WTC11 (cell line): ENCODE results near the gene ARHGAP32. TPM values are rescaled to one million over a fixed set of nuclear protein-coding genes. Genes with fewer than 3 reads are reported as not detected.

Source experiments
- ATAC-seq: fragments of 200-7000 bp; cut with Tn5 transposase; 2 replicates; pipeline ENCODE4 v1.10.0; 2021; ENCODE audit warnings: mild to moderate bottlenecking, moderate library complexity
- CTCF ChIA-PET: fragments of 300-600 bp; sonication (Branson Sonifier 250); formaldehyde crosslinking; loops from one replicate; lab custom pipeline; 2021; ENCODE audit warnings: antibody characterized with exemption; lab: Charles Lee
- POLR2A ChIA-PET: fragments of 350-600 bp; sonication (Branson Sonifier 250); formaldehyde crosslinking; loops from one replicate; lab custom pipeline; 2021; ENCODE audit warnings: antibody characterized with exemption; lab: Charles Lee
- DNase-seq: peaks from one replicate; pipeline ENCODE4 v3.0.0; 2021; ENCODE audit warnings: low spot score
- H3K27ac Mint-ChIP-seq: 2 replicates; pipeline ENCODE4 v1.8.0; 2021; ENCODE audit warnings: mixed read lengths
- H3K27me3 Mint-ChIP-seq: 2 replicates; pipeline ENCODE4 v1.8.0; 2021; ENCODE audit warnings: low read depth, mild to moderate bottlenecking, moderate library complexity, mixed read lengths
- H3K36me3 Mint-ChIP-seq: 2 replicates; pipeline ENCODE4 v1.8.0; 2021; ENCODE audit warnings: mixed read lengths
- H3K4me1 Mint-ChIP-seq: 2 replicates; pipeline ENCODE4 v1.8.0; 2022; ENCODE audit warnings: mixed read lengths
- H3K4me3 Mint-ChIP-seq: 2 replicates; pipeline ENCODE4 v1.8.0; 2021; ENCODE audit warnings: mild to moderate bottlenecking, moderate library complexity, mixed read lengths
- H3K9me3 Mint-ChIP-seq: 2 replicates; pipeline ENCODE4 v1.8.0; 2021; ENCODE audit warnings: mixed read lengths
- CREM ChIP-seq: sonication (generic); formaldehyde crosslinking; IDR thresholded peaks from 2 replicates; pipeline ENCODE4 v1.8.1; 2022; ENCODE audit warnings: mild to moderate bottlenecking, missing genetic modification reagents, moderate library complexity
- ESRRA ChIP-seq: sonication (generic); formaldehyde crosslinking; IDR thresholded peaks from 2 replicates; pipeline ENCODE4 v1.8.1; 2022; ENCODE audit warnings: mild to moderate bottlenecking, missing genetic modification reagents, borderline replicate concordance
- FOXJ3 ChIP-seq: sonication (generic); formaldehyde crosslinking; IDR thresholded peaks from 2 replicates; pipeline ENCODE4 v1.9.0; 2021; ENCODE audit warnings: missing genetic modification reagents, mild to moderate bottlenecking, borderline replicate concordance
- FOXP1 ChIP-seq: sonication (generic); formaldehyde crosslinking; IDR thresholded peaks from 2 replicates; pipeline ENCODE4 v1.8.0; 2022; ENCODE audit warnings: missing genetic modification reagents, mild to moderate bottlenecking, moderate library complexity, borderline replicate concordance
- MXD4 ChIP-seq: fragments of 250-450 bp; sonication (Bioruptor Pico); IDR thresholded peaks from 2 replicates; pipeline ENCODE4 v1.8.0; 2021; ENCODE audit warnings: mild to moderate bottlenecking, moderate library complexity, borderline replicate concordance
- MYBL2 ChIP-seq: sonication (generic); formaldehyde crosslinking; IDR thresholded peaks from 2 replicates; pipeline ENCODE4 v1.8.1; 2023; ENCODE audit warnings: mild to moderate bottlenecking, moderate library complexity, missing genetic modification reagents
- NR2C2 ChIP-seq: sonication (generic); formaldehyde crosslinking; IDR thresholded peaks from 2 replicates; pipeline ENCODE4 v1.8.0; 2022; ENCODE audit warnings: mild to moderate bottlenecking, missing genetic modification reagents
- NR3C1 ChIP-seq: sonication (generic); formaldehyde crosslinking; conservative IDR thresholded peaks from 2 replicates; pipeline ENCODE4 v1.8.1; 2023; ENCODE audit warnings: low read depth, mild to moderate bottlenecking, missing genetic modification reagents
- SP1 ChIP-seq: sonication (generic); formaldehyde crosslinking; conservative IDR thresholded peaks from 2 replicates; pipeline ENCODE4 v1.8.1; 2022; ENCODE audit warnings: missing genetic modification reagents
- TCF7 ChIP-seq: sonication (generic); formaldehyde crosslinking; IDR thresholded peaks from 2 replicates; pipeline ENCODE4 v1.8.0; 2022; ENCODE audit warnings: mild to moderate bottlenecking, low read depth, missing genetic modification reagents, moderate library complexity
- TP53 ChIP-seq: sonication (generic); formaldehyde crosslinking; IDR thresholded peaks from 2 replicates; pipeline ENCODE4 v1.8.1; 2023; ENCODE audit warnings: mild to moderate bottlenecking, missing genetic modification reagents
- total RNA-seq: library from RNA; stranded (reverse); gene quantifications from 3 replicates; pipeline ENCODE4 v1.2.3, GENCODE V29; 2021
- TF ChIP-seq, protein P1 (sequence below): sonication (generic); formaldehyde crosslinking; IDR thresholded peaks from 2 replicates; pipeline ENCODE4 v1.8.0; 2022; ENCODE audit warnings: mild to moderate bottlenecking, missing genetic modification reagents
- TF ChIP-seq, protein P2 (sequence below): sonication (generic); formaldehyde crosslinking; conservative IDR thresholded peaks from 2 replicates; pipeline ENCODE4 v1.8.1; 2023; ENCODE audit warnings: mild to moderate bottlenecking, low read depth, missing genetic modification reagents, moderate library complexity
- TF ChIP-seq, protein P3 (sequence below): sonication (generic); formaldehyde crosslinking; IDR thresholded peaks from 2 replicates; pipeline ENCODE4 v1.8.1; 2023; ENCODE audit warnings: mild to moderate bottlenecking, missing genetic modification reagents, moderate library complexity
- TF ChIP-seq, protein P4 (sequence below): fragments of 250-450 bp; sonication (Bioruptor Pico); IDR thresholded peaks from 2 replicates; pipeline ENCODE4 v2.1.2; 2022; ENCODE audit warnings: mild to moderate bottlenecking, moderate library complexity
- TF ChIP-seq, protein P5 (sequence below): sonication (generic); formaldehyde crosslinking; IDR thresholded peaks from 2 replicates; pipeline ENCODE4 v1.8.1; 2023; ENCODE audit warnings: mild to moderate bottlenecking, missing genetic modification reagents

The ARHGAP32 gene
- total RNA-seq, 1 experiment from 2014 or later = 25.6 TPM

DNA sequence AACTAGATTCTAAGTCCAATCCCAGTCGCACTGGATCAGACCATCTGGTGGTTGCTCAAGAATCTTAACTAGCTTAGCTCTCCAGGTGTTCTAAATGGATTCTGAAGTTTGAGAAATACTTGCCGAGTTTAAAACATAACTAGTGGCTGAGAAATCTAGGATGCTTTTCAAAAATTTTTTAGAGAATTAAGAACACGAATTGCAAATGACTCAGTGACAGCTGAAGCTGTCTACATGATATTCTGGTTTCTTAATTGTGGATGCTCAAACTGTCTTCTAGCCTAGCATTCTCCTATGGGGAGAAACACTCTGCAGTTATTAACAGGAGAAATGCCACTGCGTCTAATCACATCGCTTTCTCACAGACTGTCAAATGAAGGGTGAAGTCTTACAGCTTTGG lies 229.2 kb downstream of the ARHGAP32 start (continued):
- no peak for TF ChIP-seq MXD4 (CRISPR knock-in tag)
- no peak for TF ChIP-seq MYBL2 (CRISPR knock-in tag)
- TF ChIP-seq TP53 = no peak
- TF ChIP-seq, protein P1, sequence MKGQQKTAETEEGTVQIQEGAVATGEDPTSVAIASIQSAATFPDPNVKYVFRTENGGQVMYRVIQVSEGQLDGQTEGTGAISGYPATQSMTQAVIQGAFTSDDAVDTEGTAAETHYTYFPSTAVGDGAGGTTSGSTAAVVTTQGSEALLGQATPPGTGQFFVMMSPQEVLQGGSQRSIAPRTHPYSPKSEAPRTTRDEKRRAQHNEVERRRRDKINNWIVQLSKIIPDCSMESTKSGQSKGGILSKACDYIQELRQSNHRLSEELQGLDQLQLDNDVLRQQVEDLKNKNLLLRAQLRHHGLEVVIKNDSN (CRISPR knock-in tag) = no peak
- TF ChIP-seq, protein P2, sequence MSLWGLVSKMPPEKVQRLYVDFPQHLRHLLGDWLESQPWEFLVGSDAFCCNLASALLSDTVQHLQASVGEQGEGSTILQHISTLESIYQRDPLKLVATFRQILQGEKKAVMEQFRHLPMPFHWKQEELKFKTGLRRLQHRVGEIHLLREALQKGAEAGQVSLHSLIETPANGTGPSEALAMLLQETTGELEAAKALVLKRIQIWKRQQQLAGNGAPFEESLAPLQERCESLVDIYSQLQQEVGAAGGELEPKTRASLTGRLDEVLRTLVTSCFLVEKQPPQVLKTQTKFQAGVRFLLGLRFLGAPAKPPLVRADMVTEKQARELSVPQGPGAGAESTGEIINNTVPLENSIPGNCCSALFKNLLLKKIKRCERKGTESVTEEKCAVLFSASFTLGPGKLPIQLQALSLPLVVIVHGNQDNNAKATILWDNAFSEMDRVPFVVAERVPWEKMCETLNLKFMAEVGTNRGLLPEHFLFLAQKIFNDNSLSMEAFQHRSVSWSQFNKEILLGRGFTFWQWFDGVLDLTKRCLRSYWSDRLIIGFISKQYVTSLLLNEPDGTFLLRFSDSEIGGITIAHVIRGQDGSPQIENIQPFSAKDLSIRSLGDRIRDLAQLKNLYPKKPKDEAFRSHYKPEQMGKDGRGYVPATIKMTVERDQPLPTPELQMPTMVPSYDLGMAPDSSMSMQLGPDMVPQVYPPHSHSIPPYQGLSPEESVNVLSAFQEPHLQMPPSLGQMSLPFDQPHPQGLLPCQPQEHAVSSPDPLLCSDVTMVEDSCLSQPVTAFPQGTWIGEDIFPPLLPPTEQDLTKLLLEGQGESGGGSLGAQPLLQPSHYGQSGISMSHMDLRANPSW (CRISPR knock-in tag) = no peak
- no peak for TF ChIP-seq FOXJ3
- TF ChIP-seq, protein P3, sequence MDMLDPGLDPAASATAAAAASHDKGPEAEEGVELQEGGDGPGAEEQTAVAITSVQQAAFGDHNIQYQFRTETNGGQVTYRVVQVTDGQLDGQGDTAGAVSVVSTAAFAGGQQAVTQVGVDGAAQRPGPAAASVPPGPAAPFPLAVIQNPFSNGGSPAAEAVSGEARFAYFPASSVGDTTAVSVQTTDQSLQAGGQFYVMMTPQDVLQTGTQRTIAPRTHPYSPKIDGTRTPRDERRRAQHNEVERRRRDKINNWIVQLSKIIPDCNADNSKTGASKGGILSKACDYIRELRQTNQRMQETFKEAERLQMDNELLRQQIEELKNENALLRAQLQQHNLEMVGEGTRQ (CRISPR knock-in tag) = no peak

DNA sequence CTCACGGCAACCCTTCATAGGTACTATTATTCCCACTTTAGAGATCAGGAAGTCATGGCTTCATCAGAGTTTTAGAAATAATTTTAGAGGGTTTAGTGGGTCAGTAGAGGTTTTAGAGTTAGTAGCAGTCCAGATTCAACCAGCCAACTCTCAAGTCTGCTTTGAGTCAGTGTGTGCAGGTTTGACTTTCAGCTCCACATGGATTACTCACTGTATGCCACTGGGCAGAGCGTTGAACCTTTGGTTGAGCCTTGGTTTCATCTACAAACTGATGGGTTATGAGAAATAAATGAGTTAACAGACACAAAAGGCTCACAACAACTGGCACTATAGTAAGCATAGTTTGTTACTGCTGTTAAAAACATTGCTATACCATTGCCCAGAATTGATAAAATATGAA lies 230.5 kb downstream of the ARHGAP32 start:
- ChIA-PET CTCF (interaction anchor here (1.3 kb wide), 1 partner anchor 74 kb away, joined by 5 read pairs; no protein-coding TSS in a partner anchor), POLR2A (no interaction called here)
- Mint-ChIP-seq H3K4me1 (peaks cover 9% of the 10 kb centered on the region), H3K36me3 (no peaks in the 10 kb centered on the region), H3K27me3 (no peaks in the 10 kb centered on the region; the same call in 1 of the 2 replicates), H3K27ac (no peak overlapping the region), H3K4me3 (no peak overlapping the region), H3K9me3 (no peaks in the 10 kb centered on the region)
- TF ChIP-seq, protein P4, sequence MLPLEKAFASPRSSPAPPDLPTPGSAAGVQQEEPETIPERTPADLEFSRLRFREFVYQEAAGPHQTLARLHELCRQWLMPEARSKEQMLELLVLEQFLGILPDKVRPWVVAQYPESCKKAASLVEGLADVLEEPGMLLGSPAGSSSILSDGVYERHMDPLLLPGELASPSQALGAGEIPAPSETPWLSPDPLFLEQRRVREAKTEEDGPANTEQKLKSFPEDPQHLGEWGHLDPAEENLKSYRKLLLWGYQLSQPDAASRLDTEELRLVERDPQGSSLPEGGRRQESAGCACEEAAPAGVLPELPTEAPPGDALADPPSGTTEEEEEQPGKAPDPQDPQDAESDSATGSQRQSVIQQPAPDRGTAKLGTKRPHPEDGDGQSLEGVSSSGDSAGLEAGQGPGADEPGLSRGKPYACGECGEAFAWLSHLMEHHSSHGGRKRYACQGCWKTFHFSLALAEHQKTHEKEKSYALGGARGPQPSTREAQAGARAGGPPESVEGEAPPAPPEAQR (CRISPR knock-in tag) = no peak
- no peak for TF ChIP-seq NR3C1 (CRISPR knock-in tag)
- TF ChIP-seq, protein P3 (CRISPR knock-in tag) = no peak
- no peak for TF ChIP-seq NR2C2 (CRISPR knock-in tag)
- TF ChIP-seq ESRRA = no peak
- no peak for TF ChIP-seq SP1
- no peak for TF ChIP-seq CREM (CRISPR knock-in tag)
- TF ChIP-seq, protein P5, sequence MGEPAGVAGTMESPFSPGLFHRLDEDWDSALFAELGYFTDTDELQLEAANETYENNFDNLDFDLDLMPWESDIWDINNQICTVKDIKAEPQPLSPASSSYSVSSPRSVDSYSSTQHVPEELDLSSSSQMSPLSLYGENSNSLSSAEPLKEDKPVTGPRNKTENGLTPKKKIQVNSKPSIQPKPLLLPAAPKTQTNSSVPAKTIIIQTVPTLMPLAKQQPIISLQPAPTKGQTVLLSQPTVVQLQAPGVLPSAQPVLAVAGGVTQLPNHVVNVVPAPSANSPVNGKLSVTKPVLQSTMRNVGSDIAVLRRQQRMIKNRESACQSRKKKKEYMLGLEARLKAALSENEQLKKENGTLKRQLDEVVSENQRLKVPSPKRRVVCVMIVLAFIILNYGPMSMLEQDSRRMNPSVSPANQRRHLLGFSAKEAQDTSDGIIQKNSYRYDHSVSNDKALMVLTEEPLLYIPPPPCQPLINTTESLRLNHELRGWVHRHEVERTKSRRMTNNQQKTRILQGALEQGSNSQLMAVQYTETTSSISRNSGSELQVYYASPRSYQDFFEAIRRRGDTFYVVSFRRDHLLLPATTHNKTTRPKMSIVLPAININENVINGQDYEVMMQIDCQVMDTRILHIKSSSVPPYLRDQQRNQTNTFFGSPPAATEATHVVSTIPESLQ (CRISPR knock-in tag) = no peak
- no peak for TF ChIP-seq FOXP1
- TF ChIP-seq FOXJ3 = no peak
- TF ChIP-seq TCF7 (CRISPR knock-in tag) = no peak
- no peak for TF ChIP-seq MXD4 (CRISPR knock-in tag)
- no peak for ATAC-seq
- no peak for DNase-seq
